WTC11 (cell line): ENCODE data around the gene MED8. TPM values are rescaled to one million over a fixed set of nuclear protein-coding genes. Genes with fewer than 3 reads are reported as not detected.

Experiments
- ATAC-seq: fragments of 200-7000 bp; cut with Tn5 transposase; 2 replicates; pipeline ENCODE4 v1.10.0; 2021; ENCODE audit warnings: mild to moderate bottlenecking, moderate library complexity
- CTCF ChIA-PET: fragments of 300-600 bp; sonication (Branson Sonifier 250); formaldehyde crosslinking; loops from one replicate; lab custom pipeline; 2021; ENCODE audit warnings: antibody characterized with exemption; lab: Charles Lee
- POLR2A ChIA-PET: fragments of 350-600 bp; sonication (Branson Sonifier 250); formaldehyde crosslinking; loops from one replicate; lab custom pipeline; 2021; ENCODE audit warnings: antibody characterized with exemption; lab: Charles Lee
- DNase-seq: peaks from one replicate; pipeline ENCODE4 v3.0.0; 2021; ENCODE audit warnings: low spot score
- H3K27ac Mint-ChIP-seq: 2 replicates; pipeline ENCODE4 v1.8.0; 2021; ENCODE audit warnings: mixed read lengths
- H3K27me3 Mint-ChIP-seq: 2 replicates; pipeline ENCODE4 v1.8.0; 2021; ENCODE audit warnings: low read depth, mild to moderate bottlenecking, moderate library complexity, mixed read lengths
- H3K36me3 Mint-ChIP-seq: 2 replicates; pipeline ENCODE4 v1.8.0; 2021; ENCODE audit warnings: mixed read lengths
- H3K4me1 Mint-ChIP-seq: 2 replicates; pipeline ENCODE4 v1.8.0; 2022; ENCODE audit warnings: mixed read lengths
- H3K4me3 Mint-ChIP-seq: 2 replicates; pipeline ENCODE4 v1.8.0; 2021; ENCODE audit warnings: mild to moderate bottlenecking, moderate library complexity, mixed read lengths
- H3K9me3 Mint-ChIP-seq: 2 replicates; pipeline ENCODE4 v1.8.0; 2021; ENCODE audit warnings: mixed read lengths
- IRF2 ChIP-seq: sonication (generic); formaldehyde crosslinking; IDR thresholded peaks from 2 replicates; pipeline ENCODE4 v1.8.0; 2022; ENCODE audit warnings: low read depth, missing genetic modification reagents, borderline replicate concordance
- NR1H2 ChIP-seq: sonication (generic); formaldehyde crosslinking; IDR thresholded peaks from 2 replicates; pipeline ENCODE4 v1.9.0; 2021; ENCODE audit warnings: mild to moderate bottlenecking, moderate library complexity, missing genetic modification reagents
- NR3C1 ChIP-seq: sonication (generic); formaldehyde crosslinking; conservative IDR thresholded peaks from 2 replicates; pipeline ENCODE4 v1.8.1; 2023; ENCODE audit warnings: low read depth, mild to moderate bottlenecking, missing genetic modification reagents
- PRRX2 ChIP-seq: fragments of 250-450 bp; sonication (Bioruptor Pico); IDR thresholded peaks from 2 replicates; pipeline ENCODE4 v1.8.0; 2021; ENCODE audit warnings: mild to moderate bottlenecking
- STAT6 ChIP-seq: sonication (generic); formaldehyde crosslinking; conservative IDR thresholded peaks from 2 replicates; pipeline ENCODE4 v1.8.1; 2023; ENCODE audit warnings: mild to moderate bottlenecking, low read depth, missing genetic modification reagents, moderate library complexity
- TP53 ChIP-seq: sonication (generic); formaldehyde crosslinking; IDR thresholded peaks from 2 replicates; pipeline ENCODE4 v1.8.1; 2023; ENCODE audit warnings: mild to moderate bottlenecking, missing genetic modification reagents
- ZBTB43 ChIP-seq: sonication (generic); formaldehyde crosslinking; IDR thresholded peaks from 2 replicates; pipeline ENCODE4 v1.8.1; 2023; ENCODE audit warnings: mild to moderate bottlenecking, missing genetic modification reagents
- ZNF121 ChIP-seq: sonication (generic); formaldehyde crosslinking; IDR thresholded peaks from 2 replicates; pipeline ENCODE4 v1.8.0; 2023; ENCODE audit warnings: missing genetic modification reagents
- ZNF317 ChIP-seq: sonication (generic); formaldehyde crosslinking; IDR thresholded peaks from 2 replicates; pipeline ENCODE4 v1.8.1; 2023; ENCODE audit warnings: low read depth, mild to moderate bottlenecking, moderate library complexity, missing genetic modification reagents, borderline replicate concordance
- total RNA-seq: library from RNA; stranded (reverse); gene quantifications from 3 replicates; pipeline ENCODE4 v1.2.3, GENCODE V29; 2021
- TF ChIP-seq, protein P1 (sequence below): sonication (generic); formaldehyde crosslinking; IDR thresholded peaks from 2 replicates; pipeline ENCODE4 v1.8.0; 2023; ENCODE audit warnings: missing genetic modification reagents, mild to moderate bottlenecking, borderline replicate concordance
- TF ChIP-seq, protein P2 (sequence below): sonication (generic); formaldehyde crosslinking; IDR thresholded peaks from 2 replicates; pipeline ENCODE4 v1.8.0; 2022; ENCODE audit warnings: mild to moderate bottlenecking, missing genetic modification reagents
- TF ChIP-seq, protein P3 (sequence below): sonication (generic); formaldehyde crosslinking; IDR thresholded peaks from 2 replicates; pipeline ENCODE4 v1.8.1; 2023; ENCODE audit warnings: mild to moderate bottlenecking, missing genetic modification reagents
- TF ChIP-seq, protein P4 (sequence below): fragments of 250-450 bp; sonication (Bioruptor Pico); conservative IDR thresholded peaks from 2 replicates; pipeline ENCODE4 v1.9.0; 2021; ENCODE audit warnings: mild to moderate bottlenecking

MED8 gene
- total RNA-seq, 1 experiment from 2014 or later = 17.7 TPM

DNA sequence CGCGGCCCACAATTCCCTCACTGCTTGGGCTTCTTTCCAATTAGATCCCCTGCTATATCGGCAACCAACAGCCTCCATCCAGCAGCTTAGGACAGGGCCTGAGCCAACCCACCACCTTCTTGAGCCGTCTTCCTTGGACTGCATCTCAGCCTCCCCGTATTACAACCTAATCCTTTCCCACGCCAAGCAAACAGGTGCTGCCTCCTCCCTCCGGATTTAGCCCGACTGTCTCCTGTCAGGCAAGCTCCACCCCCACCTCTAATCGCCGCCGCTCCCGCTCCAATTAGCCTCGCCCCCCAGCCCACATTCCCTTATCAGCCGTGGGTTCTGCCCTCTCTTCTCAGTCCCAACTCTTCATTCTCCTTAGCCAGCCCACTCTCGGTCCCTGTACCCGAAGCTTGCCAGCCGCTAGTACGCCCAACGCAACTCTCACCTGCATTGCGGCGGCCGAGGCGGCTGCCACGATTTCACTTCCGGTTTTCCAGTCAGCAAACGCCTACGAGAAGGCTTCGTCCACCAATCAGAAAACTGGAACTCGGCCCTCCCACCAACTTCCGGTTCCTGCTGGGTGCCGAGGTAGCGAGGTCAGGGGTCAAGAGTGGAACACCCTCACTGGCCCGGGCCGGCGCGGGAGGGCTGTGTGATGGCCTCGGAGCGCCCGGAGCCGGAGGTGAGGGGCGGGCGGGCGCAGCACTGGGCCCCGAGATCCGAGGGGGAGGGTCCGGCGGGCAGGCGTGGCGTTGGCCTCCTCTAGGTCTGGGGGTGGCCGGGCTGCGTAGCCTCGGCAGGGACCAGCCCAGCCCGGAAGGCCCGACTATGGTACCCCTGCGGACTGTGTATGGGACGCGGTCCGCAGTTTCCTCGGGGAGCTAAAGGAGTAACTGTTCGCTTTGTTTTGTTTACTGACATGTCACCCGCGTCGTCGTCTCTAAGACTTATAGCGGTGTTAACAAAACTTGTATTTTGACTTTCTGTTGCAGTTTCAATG is at the start of gene MED8, which contains the start of gene SZT2 (continued):
- TF ChIP-seq, protein P1, sequence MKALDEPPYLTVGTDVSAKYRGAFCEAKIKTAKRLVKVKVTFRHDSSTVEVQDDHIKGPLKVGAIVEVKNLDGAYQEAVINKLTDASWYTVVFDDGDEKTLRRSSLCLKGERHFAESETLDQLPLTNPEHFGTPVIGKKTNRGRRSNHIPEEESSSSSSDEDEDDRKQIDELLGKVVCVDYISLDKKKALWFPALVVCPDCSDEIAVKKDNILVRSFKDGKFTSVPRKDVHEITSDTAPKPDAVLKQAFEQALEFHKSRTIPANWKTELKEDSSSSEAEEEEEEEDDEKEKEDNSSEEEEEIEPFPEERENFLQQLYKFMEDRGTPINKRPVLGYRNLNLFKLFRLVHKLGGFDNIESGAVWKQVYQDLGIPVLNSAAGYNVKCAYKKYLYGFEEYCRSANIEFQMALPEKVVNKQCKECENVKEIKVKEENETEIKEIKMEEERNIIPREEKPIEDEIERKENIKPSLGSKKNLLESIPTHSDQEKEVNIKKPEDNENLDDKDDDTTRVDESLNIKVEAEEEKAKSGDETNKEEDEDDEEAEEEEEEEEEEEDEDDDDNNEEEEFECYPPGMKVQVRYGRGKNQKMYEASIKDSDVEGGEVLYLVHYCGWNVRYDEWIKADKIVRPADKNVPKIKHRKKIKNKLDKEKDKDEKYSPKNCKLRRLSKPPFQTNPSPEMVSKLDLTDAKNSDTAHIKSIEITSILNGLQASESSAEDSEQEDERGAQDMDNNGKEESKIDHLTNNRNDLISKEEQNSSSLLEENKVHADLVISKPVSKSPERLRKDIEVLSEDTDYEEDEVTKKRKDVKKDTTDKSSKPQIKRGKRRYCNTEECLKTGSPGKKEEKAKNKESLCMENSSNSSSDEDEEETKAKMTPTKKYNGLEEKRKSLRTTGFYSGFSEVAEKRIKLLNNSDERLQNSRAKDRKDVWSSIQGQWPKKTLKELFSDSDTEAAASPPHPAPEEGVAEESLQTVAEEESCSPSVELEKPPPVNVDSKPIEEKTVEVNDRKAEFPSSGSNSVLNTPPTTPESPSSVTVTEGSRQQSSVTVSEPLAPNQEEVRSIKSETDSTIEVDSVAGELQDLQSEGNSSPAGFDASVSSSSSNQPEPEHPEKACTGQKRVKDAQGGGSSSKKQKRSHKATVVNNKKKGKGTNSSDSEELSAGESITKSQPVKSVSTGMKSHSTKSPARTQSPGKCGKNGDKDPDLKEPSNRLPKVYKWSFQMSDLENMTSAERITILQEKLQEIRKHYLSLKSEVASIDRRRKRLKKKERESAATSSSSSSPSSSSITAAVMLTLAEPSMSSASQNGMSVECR (CRISPR knock-in tag) = peak; percentile 86; the same call in 1 of the 2 replicates

DNA sequence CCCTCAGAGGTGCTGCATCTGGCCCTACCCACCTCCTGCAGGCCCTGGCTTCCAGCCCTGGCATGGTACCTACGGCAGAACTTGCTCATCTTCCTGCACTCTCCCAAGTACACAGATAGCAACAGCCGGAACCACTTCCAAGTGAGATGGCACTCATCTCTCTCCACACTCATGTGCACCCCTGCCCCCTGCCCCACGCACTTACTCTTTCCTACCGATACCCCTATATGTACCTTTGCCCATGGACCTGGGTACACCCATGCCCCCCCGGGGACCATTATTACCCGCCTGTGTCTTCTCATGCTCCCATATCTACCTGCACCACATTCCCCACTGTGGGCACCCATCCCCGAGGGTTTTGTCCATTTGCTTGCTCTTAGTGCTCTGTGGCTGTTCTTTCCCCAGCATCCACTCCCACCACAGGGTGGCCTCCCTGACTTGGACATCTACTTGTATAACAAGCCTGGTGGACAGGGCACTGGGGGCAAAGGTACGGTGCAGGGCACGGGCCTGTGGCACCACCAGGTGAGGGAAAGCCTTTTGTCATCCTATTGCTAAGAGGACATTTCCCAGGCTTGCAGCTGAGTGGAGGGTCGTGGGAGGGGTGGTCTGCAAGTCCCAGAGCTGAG is 49.5 kb upstream of the MED8 start:
- no peak for ATAC-seq
- no peak for DNase-seq
- no peak overlapping the region for H3K27ac Mint-ChIP-seq
- no peaks in the 10 kb centered on the region for H3K27me3 Mint-ChIP-seq
- CTCF ChIA-PET = interaction anchor here (1.2 kb wide), 1 partner anchor 212 kb away, joined by 4 read pairs; no protein-coding TSS in a partner anchor
- POLR2A ChIA-PET = interaction anchor here (0.5 to 1.3 kb wide), 3 partner anchors 86 to 211 kb away, joined by 3 to 4 read pairs (median 3); partner anchors contain the start of gene KDM4A
- TF ChIP-seq PRRX2 (CRISPR knock-in tag) = no peak
- TF ChIP-seq, protein P2, sequence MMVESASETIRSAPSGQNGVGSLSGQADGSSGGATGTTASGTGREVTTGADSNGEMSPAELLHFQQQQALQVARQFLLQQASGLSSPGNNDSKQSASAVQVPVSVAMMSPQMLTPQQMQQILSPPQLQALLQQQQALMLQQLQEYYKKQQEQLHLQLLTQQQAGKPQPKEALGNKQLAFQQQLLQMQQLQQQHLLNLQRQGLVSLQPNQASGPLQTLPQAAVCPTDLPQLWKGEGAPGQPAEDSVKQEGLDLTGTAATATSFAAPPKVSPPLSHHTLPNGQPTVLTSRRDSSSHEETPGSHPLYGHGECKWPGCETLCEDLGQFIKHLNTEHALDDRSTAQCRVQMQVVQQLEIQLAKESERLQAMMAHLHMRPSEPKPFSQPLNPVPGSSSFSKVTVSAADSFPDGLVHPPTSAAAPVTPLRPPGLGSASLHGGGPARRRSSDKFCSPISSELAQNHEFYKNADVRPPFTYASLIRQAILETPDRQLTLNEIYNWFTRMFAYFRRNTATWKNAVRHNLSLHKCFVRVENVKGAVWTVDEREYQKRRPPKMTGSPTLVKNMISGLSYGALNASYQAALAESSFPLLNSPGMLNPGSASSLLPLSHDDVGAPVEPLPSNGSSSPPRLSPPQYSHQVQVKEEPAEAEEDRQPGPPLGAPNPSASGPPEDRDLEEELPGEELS (CRISPR knock-in tag) = no peak
- no peak for TF ChIP-seq ZNF121 (CRISPR knock-in tag)
- TF ChIP-seq NR1H2 = no peak
- TF ChIP-seq TP53 (CRISPR knock-in tag) = no peak
- TF ChIP-seq, protein P3, sequence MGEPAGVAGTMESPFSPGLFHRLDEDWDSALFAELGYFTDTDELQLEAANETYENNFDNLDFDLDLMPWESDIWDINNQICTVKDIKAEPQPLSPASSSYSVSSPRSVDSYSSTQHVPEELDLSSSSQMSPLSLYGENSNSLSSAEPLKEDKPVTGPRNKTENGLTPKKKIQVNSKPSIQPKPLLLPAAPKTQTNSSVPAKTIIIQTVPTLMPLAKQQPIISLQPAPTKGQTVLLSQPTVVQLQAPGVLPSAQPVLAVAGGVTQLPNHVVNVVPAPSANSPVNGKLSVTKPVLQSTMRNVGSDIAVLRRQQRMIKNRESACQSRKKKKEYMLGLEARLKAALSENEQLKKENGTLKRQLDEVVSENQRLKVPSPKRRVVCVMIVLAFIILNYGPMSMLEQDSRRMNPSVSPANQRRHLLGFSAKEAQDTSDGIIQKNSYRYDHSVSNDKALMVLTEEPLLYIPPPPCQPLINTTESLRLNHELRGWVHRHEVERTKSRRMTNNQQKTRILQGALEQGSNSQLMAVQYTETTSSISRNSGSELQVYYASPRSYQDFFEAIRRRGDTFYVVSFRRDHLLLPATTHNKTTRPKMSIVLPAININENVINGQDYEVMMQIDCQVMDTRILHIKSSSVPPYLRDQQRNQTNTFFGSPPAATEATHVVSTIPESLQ = no peak
- TF ChIP-seq NR3C1 = no peak
- no peak for TF ChIP-seq ZBTB43 (CRISPR knock-in tag)
- TF ChIP-seq, protein P4, sequence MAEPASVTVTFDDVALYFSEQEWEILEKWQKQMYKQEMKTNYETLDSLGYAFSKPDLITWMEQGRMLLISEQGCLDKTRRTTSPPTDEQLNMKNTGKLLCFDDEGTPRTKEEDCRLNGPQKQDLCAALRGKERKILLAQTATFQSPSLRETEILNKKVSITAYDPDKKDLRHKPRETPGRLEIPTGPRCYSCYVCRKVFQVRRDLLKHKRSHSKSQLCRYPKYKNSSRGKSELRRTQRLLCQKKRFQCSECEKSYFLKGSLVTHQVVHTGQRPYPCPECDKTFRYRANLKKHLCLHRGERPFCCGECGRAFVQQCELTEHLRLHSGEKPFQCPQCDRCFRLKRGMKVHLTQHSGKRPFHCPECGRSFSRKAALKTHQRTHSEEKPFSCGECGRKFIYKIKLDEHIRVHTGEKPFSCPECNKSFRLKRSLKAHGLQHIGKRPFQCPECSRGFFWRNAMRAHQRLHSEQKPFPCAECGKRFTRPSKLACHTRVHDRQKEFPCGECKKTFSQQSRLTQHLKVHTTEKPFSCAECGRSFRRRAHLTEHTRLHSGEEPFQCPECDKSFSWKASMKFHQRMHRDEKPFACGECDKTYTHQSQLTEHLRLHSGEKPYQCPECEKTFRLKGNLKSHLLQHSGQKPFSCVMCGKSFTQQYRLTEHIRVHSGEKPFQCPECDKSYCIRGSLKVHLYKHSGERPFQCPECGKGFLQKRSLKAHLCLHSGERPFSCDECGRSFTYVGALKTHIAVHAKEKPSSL (CRISPR knock-in tag) = no peak
- no peak for TF ChIP-seq STAT6 (CRISPR knock-in tag)
- TF ChIP-seq ZNF317 (CRISPR knock-in tag) = no peak
- TF ChIP-seq IRF2 (CRISPR knock-in tag) = no peak
- TF ChIP-seq, all 79 proteins: peak for 0
- Mint-ChIP-seq H3K4me3 (no peak overlapping the region), H3K4me1 (peaks cover 3% of the 10 kb centered on the region), H3K9me3 (no peaks in the 10 kb centered on the region), H3K36me3 (peaks cover 8% of the 10 kb centered on the region)
